GM19324 (cell line): ENCODE measurements around the gene PGPEP1.
"Not testable (repeated sequence)": the region's sequence is repeated elsewhere in the genome, so short reads cannot be mapped to it uniquely, and the experiment has no call there.

Experiments
- ATAC-seq: cut with Tn5 transposase; IDR thresholded peaks from one replicate; pipeline ENCODE4 v1.9.1; 2021; ENCODE audit warnings: mild to moderate bottlenecking, moderate library complexity; ENCODE audit not compliant: unreplicated experiment, low FRiP score

The PGPEP1 gene

GRCh38 chr19:18357041-18357440 lies 16.6 kb downstream of the PGPEP1 start:
- no peak for ATAC-seq

- ATAC-seq, result no peak
Measured at GRCh38 chr19:18361646-18362045, 21.2 kb downstream of the PGPEP1 start.

GRCh38 chr19:18362934-18363542 lies 22.6 kb downstream of the PGPEP1 start:
- ATAC-seq, result no peak

- ATAC-seq, result no peak
Measured at GRCh38 chr19:18363787-18364186, 23.4 kb downstream of the PGPEP1 start.

- ATAC-seq, result not testable (repeated sequence)
Measured at GRCh38 chr19:18364277-18364825, 24.0 kb downstream of the PGPEP1 start.

GRCh38 chr19:18364826-18365528 lies 24.6 kb downstream of the PGPEP1 start:
- no peak for ATAC-seq

- no peak for ATAC-seq
Measured at GRCh38 chr19:18366021-18366435, 25.6 kb downstream of the PGPEP1 start.

- no peak for ATAC-seq
Measured at GRCh38 chr19:18368504-18369222, 28.3 kb downstream of the PGPEP1 start.

GRCh38 chr19:18373407-18373891 lies 33.1 kb downstream of the PGPEP1 start:
- ATAC-seq, result no peak

GRCh38 chr19:18373892-18374629 lies 33.7 kb downstream of the PGPEP1 start:
- ATAC-seq, result peak; percentile 68

- no peak for ATAC-seq
Measured at GRCh38 chr19:18377026-18377425, 36.6 kb downstream of the PGPEP1 start.

- no peak for ATAC-seq
Measured at GRCh38 chr19:18379803-18380747, 39.7 kb downstream of the PGPEP1 start.

GRCh38 chr19:18380843-18381242 lies 40.4 kb downstream of the PGPEP1 start:
- no peak for ATAC-seq

GRCh38 chr19:18383622-18384021 lies 43.2 kb downstream of the PGPEP1 start:
- ATAC-seq, result not testable (repeated sequence)

GRCh38 chr19:18384775-18385174 lies 44.4 kb downstream of the PGPEP1 start:
- no peak for ATAC-seq

- ATAC-seq, result no peak
Measured at GRCh38 chr19:18385359-18385674, 44.9 kb downstream of the PGPEP1 start.

- no peak for ATAC-seq
Measured at GRCh38 chr19:18385675-18386542, 45.5 kb downstream of the PGPEP1 start, which contains the start of gene GDF15. TSS of gene GDF15 (plus strand) at chr19:18386158. CDS start at chr19:18386190, 32 bp downstream.

- no peak for ATAC-seq
Measured at GRCh38 chr19:18386543-18387271, 46.3 kb downstream of the PGPEP1 start.
